ENCODE results near the gene SLC23A1. TPM values are rescaled to one million over a fixed set of nuclear protein-coding genes. Genes with fewer than 3 reads are reported as not detected.
A peak's percentile ranks its signal among the peaks of the same experiment; 100 is the strongest.

Gene SLC23A1
- total and polyA plus RNA-seq, 2 of the 13 experiments (the other 11 are each of a cell fraction or from before 2014, with no cell fraction given), result 6.0 to 6.6 TPM

DNA sequence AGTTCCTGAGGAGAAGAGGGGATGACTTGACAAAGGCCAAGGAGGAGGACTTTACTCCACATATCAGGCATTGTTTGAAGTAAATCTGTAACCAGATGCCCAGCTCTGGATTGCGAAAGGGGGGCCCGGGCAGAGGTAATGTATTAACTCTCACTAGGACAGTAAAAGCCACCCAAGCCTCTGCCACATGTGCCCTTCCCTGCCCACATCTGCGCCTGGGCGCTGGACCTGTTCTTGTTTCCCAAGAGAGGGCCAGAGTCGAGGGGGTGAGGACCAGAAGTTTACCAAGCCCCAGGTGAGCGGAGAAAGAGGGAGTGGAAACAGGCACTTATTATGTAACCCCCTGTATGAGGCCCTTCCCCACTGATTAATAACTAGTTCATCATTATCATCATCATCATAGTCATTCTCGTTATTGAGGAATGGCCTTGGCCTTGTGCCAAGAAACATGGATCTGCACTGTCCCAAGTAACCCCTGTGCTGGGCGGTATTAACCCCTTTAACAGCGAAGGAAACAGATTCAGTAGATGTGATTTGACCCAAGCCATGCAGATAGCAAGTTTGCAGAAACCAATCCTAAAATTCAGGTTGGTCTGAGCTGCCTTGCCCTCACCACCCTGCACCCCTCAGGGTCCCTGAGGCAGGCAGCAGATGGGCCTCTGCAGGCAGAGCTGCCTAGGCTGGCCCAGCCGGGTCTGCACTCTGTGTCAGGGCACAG is at the start of gene SLC23A1 (continued):
- TF ChIP-seq, protein P1, sequence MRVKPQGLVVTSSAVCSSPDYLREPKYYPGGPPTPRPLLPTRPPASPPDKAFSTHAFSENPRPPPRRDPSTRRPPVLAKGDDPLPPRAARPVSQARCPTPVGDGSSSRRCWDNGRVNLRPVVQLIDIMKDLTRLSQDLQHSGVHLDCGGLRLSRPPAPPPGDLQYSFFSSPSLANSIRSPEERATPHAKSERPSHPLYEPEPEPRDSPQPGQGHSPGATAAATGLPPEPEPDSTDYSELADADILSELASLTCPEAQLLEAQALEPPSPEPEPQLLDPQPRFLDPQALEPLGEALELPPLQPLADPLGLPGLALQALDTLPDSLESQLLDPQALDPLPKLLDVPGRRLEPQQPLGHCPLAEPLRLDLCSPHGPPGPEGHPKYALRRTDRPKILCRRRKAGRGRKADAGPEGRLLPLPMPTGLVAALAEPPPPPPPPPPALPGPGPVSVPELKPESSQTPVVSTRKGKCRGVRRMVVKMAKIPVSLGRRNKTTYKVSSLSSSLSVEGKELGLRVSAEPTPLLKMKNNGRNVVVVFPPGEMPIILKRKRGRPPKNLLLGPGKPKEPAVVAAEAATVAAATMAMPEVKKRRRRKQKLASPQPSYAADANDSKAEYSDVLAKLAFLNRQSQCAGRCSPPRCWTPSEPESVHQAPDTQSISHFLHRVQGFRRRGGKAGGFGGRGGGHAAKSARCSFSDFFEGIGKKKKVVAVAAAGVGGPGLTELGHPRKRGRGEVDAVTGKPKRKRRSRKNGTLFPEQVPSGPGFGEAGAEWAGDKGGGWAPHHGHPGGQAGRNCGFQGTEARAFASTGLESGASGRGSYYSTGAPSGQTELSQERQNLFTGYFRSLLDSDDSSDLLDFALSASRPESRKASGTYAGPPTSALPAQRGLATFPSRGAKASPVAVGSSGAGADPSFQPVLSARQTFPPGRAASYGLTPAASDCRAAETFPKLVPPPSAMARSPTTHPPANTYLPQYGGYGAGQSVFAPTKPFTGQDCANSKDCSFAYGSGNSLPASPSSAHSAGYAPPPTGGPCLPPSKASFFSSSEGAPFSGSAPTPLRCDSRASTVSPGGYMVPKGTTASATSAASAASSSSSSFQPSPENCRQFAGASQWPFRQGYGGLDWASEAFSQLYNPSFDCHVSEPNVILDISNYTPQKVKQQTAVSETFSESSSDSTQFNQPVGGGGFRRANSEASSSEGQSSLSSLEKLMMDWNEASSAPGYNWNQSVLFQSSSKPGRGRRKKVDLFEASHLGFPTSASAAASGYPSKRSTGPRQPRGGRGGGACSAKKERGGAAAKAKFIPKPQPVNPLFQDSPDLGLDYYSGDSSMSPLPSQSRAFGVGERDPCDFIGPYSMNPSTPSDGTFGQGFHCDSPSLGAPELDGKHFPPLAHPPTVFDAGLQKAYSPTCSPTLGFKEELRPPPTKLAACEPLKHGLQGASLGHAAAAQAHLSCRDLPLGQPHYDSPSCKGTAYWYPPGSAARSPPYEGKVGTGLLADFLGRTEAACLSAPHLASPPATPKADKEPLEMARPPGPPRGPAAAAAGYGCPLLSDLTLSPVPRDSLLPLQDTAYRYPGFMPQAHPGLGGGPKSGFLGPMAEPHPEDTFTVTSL (CRISPR knock-in tag; IDR thresholded peaks at IDR 0.05; ENCODE audit: borderline replicate concordance), result no peak
- TF ChIP-seq SAP130 (CRISPR knock-in tag; IDR thresholded peaks at IDR 0.05; ENCODE audit: low read depth) (peak; percentile 60), SMC3 (IDR thresholded peaks at IDR 0.05; ENCODE audit: low read length) (no peak), ZNF451 (CRISPR knock-in tag; IDR thresholded peaks at IDR 0.05) (no peak), ZSCAN31 (CRISPR knock-in tag; IDR thresholded peaks at IDR 0.05; ENCODE audit: low read depth) (0 out of 2 replicates have a peak, but pooled peaks have one; percentile 45), ZNF652 (CRISPR knock-in tag; IDR thresholded peaks at IDR 0.05; ENCODE audit: borderline replicate concordance, low read depth) (peak; percentile 85), ISX (CRISPR knock-in tag; conservative IDR thresholded peaks at IDR 0.05) (no peak), ZNF788 (CRISPR knock-in tag; IDR thresholded peaks at IDR 0.05; ENCODE audit: borderline replicate concordance) (peak; percentile 17; the same call in 1 of the 2 replicates), PHF5A (CRISPR knock-in tag; IDR thresholded peaks at IDR 0.05; ENCODE audit: low read depth, unreplicated experiment) (peak; percentile 29), ZNF709 (CRISPR knock-in tag; IDR thresholded peaks at IDR 0.05) (no peak), TMF1 (CRISPR knock-in tag; IDR thresholded peaks at IDR 0.05; ENCODE audit: low read depth) (no peak), HNF4G (IDR thresholded peaks at IDR 0.05; ENCODE audit: borderline replicate concordance, low read depth, low read length) (peak; percentile 72; the same call in 1 of the 2 replicates), HNF4G (CRISPR knock-in tag; IDR thresholded peaks at IDR 0.05; ENCODE audit: borderline replicate concordance, low read depth) (no peak), KLF11 (CRISPR knock-in tag; IDR thresholded peaks at IDR 0.05) (peak; percentile 27; the same call in 1 of the 2 replicates), ELF4 (CRISPR knock-in tag; IDR thresholded peaks at IDR 0.05; ENCODE audit: borderline replicate concordance) (no peak)
- TF ChIP-seq, protein P2, sequence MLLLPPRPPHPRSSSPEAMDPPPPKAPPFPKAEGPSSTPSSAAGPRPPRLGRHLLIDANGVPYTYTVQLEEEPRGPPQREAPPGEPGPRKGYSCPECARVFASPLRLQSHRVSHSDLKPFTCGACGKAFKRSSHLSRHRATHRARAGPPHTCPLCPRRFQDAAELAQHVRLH (CRISPR knock-in tag; IDR thresholded peaks at IDR 0.05; ENCODE audit: borderline replicate concordance, low read depth), result 0 out of 2 replicates have a peak, but pooled peaks have one; percentile 13
- TF ChIP-seq, protein P3, sequence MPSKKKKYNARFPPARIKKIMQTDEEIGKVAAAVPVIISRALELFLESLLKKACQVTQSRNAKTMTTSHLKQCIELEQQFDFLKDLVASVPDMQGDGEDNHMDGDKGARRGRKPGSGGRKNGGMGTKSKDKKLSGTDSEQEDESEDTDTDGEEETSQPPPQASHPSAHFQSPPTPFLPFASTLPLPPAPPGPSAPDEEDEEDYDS (CRISPR knock-in tag; IDR thresholded peaks at IDR 0.05), result peak; percentile 21; the same call in 1 of the 2 replicates
- TF ChIP-seq, protein P4, sequence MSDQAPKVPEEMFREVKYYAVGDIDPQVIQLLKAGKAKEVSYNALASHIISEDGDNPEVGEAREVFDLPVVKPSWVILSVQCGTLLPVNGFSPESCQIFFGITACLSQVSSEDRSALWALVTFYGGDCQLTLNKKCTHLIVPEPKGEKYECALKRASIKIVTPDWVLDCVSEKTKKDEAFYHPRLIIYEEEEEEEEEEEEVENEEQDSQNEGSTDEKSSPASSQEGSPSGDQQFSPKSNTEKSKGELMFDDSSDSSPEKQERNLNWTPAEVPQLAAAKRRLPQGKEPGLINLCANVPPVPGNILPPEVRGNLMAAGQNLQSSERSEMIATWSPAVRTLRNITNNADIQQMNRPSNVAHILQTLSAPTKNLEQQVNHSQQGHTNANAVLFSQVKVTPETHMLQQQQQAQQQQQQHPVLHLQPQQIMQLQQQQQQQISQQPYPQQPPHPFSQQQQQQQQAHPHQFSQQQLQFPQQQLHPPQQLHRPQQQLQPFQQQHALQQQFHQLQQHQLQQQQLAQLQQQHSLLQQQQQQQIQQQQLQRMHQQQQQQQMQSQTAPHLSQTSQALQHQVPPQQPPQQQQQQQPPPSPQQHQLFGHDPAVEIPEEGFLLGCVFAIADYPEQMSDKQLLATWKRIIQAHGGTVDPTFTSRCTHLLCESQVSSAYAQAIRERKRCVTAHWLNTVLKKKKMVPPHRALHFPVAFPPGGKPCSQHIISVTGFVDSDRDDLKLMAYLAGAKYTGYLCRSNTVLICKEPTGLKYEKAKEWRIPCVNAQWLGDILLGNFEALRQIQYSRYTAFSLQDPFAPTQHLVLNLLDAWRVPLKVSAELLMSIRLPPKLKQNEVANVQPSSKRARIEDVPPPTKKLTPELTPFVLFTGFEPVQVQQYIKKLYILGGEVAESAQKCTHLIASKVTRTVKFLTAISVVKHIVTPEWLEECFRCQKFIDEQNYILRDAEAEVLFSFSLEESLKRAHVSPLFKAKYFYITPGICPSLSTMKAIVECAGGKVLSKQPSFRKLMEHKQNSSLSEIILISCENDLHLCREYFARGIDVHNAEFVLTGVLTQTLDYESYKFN (CRISPR knock-in tag; conservative IDR thresholded peaks at IDR 0.05), result peak; percentile 78
- TF ChIP-seq, protein P5, sequence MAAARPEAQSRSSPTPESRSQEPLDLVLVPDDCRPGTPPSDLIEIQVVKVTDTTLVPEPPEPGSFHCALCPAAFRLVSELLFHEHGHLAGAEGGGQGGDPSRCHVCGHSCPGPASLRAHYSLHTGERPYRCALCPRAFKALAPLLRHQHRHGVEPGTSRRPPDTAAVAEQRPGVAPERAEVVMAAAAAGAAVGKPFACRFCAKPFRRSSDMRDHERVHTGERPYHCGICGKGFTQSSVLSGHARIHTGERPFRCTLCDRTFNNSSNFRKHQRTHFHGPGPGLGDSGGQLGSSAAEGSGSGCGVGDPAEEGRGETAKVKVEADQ (CRISPR knock-in tag; IDR thresholded peaks at IDR 0.05; ENCODE audit: borderline replicate concordance), result no peak

Data from HepG2 (cell line).